HepG2 (cell line): Measurements from ENCODE around the gene UBAP2L. TPM values are rescaled to one million over a fixed set of nuclear protein-coding genes. Genes with fewer than 3 reads are reported as not detected.
A peak's percentile ranks its signal among the peaks of the same experiment; 100 is the strongest.

Experiments
- ATAC-seq: fragments of 200-7000 bp; cut with Tn5 transposase; 3 replicates; pipeline ENCODE4 v1.9.1; 2020; ENCODE audit warnings: mild to moderate bottlenecking, moderate library complexity
- BruUV-seq: library from RNA; stranded (reverse); fragments of 400-500 nt; replicated peaks from 2 replicates; lab custom pipeline; 2021; lab: Mats Ljungman, UMichigan
- CTCF ChIA-PET: fragments of 300-600 bp; formaldehyde crosslinking; extraction: SDS; loops from one replicate; lab custom pipeline; 2021; ENCODE audit warnings: low total read pairs, inconsistent platforms, low intra/inter-chr PET ratio; lab: Yijun Ruan, JAX
- POLR2A ChIA-PET: fragments of 350-600 bp; sonication (Branson Sonifier 250); formaldehyde crosslinking; loops from one replicate; lab custom pipeline; 2020; ENCODE audit warnings: antibody characterized with exemption, inconsistent platforms; lab: Yijun Ruan, JAX
- DNase-seq: peaks from one replicate; pipeline ENCODE4 v3.0.0-alpha.2; 2015; ENCODE audit warnings: low spot score
- FAIRE-seq: peaks from 3 replicates; lab custom pipeline; 2011; peaks lifted over from hg19 to GRCh38; lab: Jason Lieb, UNC
- H2AFZ ChIP-seq: one replicate; pipeline ENCODE4 v1.6.1; 2011; ENCODE audit warnings: low read length, inconsistent platforms
- H3K27ac ChIP-seq: fragments of 300-600 bp; 3 replicates; pipeline ENCODE4 v1.8.0; 2011; ENCODE audit warnings: mixed run types, mild to moderate bottlenecking, mixed read lengths, low read length, inconsistent platforms; ENCODE audit not compliant: insufficient read depth; ENCODE audit errors: extremely low read length
- H3K27me3 ChIP-seq, 2 experiments: fragments of 200-600 bp in 1 of 2; 2 replicates in 1 of 2; 3 replicates in 1 of 2; pipeline versions ENCODE4 v1.6.0 to v1.8.0; 2011; ENCODE audit warnings: low read length in 2 of 2, mild to moderate bottlenecking in 2 of 2, moderate library complexity in 2 of 2, inconsistent platforms in 1 of 2; ENCODE audit not compliant: insufficient read depth in 2 of 2, control insufficient read depth in 1 of 2
- H3K36me3 ChIP-seq, 2 experiments: fragments of 200-600 bp in 1 of 2; replicated peaks in 1 of 2; 2 replicates in 1 of 2; 3 replicates in 1 of 2; pipeline versions ENCODE4 v1.5.1 to v1.8.0; 2011; ENCODE audit warnings: low read length in 2 of 2, inconsistent platforms in 1 of 2; ENCODE audit not compliant: insufficient read depth in 2 of 2, control insufficient read depth in 1 of 2
- H3K4me1 ChIP-seq: 2 replicates; pipeline ENCODE4 v1.5.1; 2012; ENCODE audit warnings: low read length, inconsistent platforms; ENCODE audit not compliant: insufficient read depth
- H3K4me2 ChIP-seq: 2 replicates; pipeline ENCODE4 v1.6.0; 2011; ENCODE audit warnings: low read depth, low read length, inconsistent platforms
- H3K4me3 ChIP-seq, 3 experiments: fragments of 200-600 bp in 1 of 3; sonication (generic), shearing (Covaris generic) in 1 of 3; replicated peaks in 1 of 3; 2 replicates each; pipeline ENCODE4 v1.5.1; 2011 to 2016; ENCODE audit warnings: low read length in 3 of 3, inconsistent platforms in 2 of 3, low read depth in 2 of 3, mild to moderate bottlenecking in 2 of 3, control low read depth in 1 of 3, mixed read lengths in 1 of 3; ENCODE audit not compliant: insufficient read depth in 1 of 3
- H3K79me2 ChIP-seq: one replicate; pipeline ENCODE4 v1.6.1; 2011; ENCODE audit warnings: low read length, inconsistent platforms; ENCODE audit not compliant: insufficient read depth
- H3K9ac ChIP-seq: 2 replicates; pipeline ENCODE4 v1.6.0; 2011; ENCODE audit warnings: mild to moderate bottlenecking, low read depth, low read length, inconsistent platforms; ENCODE audit not compliant: insufficient read depth
- H3K9me3 ChIP-seq: 2 replicates; pipeline ENCODE4 v1.5.1; 2012; ENCODE audit warnings: mild to moderate bottlenecking, low read length
- H4K20me1 ChIP-seq: 2 replicates; pipeline ENCODE4 v1.6.0; 2011; ENCODE audit warnings: inconsistent platforms, mild to moderate bottlenecking, low read length, moderate library complexity; ENCODE audit not compliant: insufficient read depth
- CAMTA2 ChIP-seq: sonication (generic); formaldehyde crosslinking; IDR thresholded peaks from 2 replicates; pipeline ENCODE4 v1.4.0; 2020; ENCODE audit warnings: mild to moderate bottlenecking, missing genetic modification reagents, borderline replicate concordance
- JUN ChIP-seq: sonication (generic); formaldehyde crosslinking; IDR thresholded peaks from 2 replicates; pipeline ENCODE4 v1.4.0; 2020; ENCODE audit warnings: mild to moderate bottlenecking, missing genetic modification reagents
- NFIC ChIP-seq: IDR thresholded peaks from 2 replicates; pipeline ENCODE4 v1.6.1; 2012; ENCODE audit warnings: mild to moderate bottlenecking, low read length, inconsistent platforms
- SOX13 ChIP-seq, 3 experiments: fragments of 450-650 bp in 1 of 3; sonication (generic) in 1 of 3; formaldehyde crosslinking in 1 of 3; IDR thresholded peaks in 2 of 3; conservative IDR thresholded peaks in 1 of 3; 2 replicates each; pipeline versions ENCODE4 v1.5.0 to v1.6.1; 2016 to 2020; ENCODE audit warnings: antibody characterized with exemption in 1 of 3, mild to moderate bottlenecking in 1 of 3, missing compliant biosample characterization in 1 of 3, missing genetic modification reagents in 1 of 3, moderate library complexity in 1 of 3
- ZNF253 ChIP-seq: sonication (generic); formaldehyde crosslinking; IDR thresholded peaks from 2 replicates; pipeline ENCODE4 v1.8.0; 2022; ENCODE audit warnings: mild to moderate bottlenecking, missing genetic modification reagents, borderline replicate concordance
- WGBS: methylation state at CpG from one replicate; pipeline ENCODE4 v1.1.6; 2017; ENCODE audit warnings: low lambda C conversion rate; 5-methylcytosine and 5-hydroxymethylcytosine counted together
- in situ Hi-C: cut with HindIII; loops from 2 replicates; pipeline ENCODE4 v1.10.0; 2017; ENCODE audit warnings: low pct_unique_long_range_greater_than_20kb; ENCODE audit not compliant: extremely low pct_ligation_motif_present
- intact Hi-C: fragments of 100-400 bp; cut with micrococcal nuclease; formaldehyde crosslinking; loops from one replicate; pipeline ENCODE4 v1.10.0; 2022; ENCODE audit not compliant: unreplicated experiment
- polyA plus RNA-seq, 8 experiments: library from polyadenylated mRNA; depleted of rRNA in 3 of 8; stranded (reverse) in 7 of 8; unstranded in 1 of 8; fragments of >200 nt; fragmentation: Illumina TruSeq in 4 of 8; extraction: Trizol in 4 of 8; gene quantifications; 2 replicates each; pipeline versions ENCODE4 v1.2.1 to v1.2.3, GENCODE V29; 2011 to 2016; ENCODE audit warnings: low read depth in 4 of 8, missing spikeins in 1 of 8, mixed read lengths in 1 of 8; ENCODE audit not compliant: insufficient read depth in 1 of 8
- total RNA-seq, 5 experiments: library from RNA; depleted of rRNA; stranded (reverse); fragments of >200 nt; fragmentation: Illumina TruSeq; extraction: Trizol; gene quantifications; 2 replicates each; pipeline ENCODE4 v1.2.3, GENCODE V29; 2016; ENCODE audit warnings: low read depth in 1 of 5
- TF ChIP-seq, protein P1 (sequence below): sonication (generic); formaldehyde crosslinking; IDR thresholded peaks from 2 replicates; pipeline ENCODE4 v1.5.0; 2020; ENCODE audit warnings: missing genetic modification reagents, mild to moderate bottlenecking, borderline replicate concordance
- TF ChIP-seq, protein P2 (sequence below): sonication (generic); formaldehyde crosslinking; IDR thresholded peaks from 2 replicates; pipeline ENCODE4 v1.4.0; 2020; ENCODE audit warnings: mild to moderate bottlenecking, missing genetic modification reagents

UBAP2L gene
- total and polyA plus RNA-seq, 2 of the 13 experiments (the other 11 are each of a cell fraction or from before 2014, with no cell fraction given), result 74.2 to 159 TPM

DNA sequence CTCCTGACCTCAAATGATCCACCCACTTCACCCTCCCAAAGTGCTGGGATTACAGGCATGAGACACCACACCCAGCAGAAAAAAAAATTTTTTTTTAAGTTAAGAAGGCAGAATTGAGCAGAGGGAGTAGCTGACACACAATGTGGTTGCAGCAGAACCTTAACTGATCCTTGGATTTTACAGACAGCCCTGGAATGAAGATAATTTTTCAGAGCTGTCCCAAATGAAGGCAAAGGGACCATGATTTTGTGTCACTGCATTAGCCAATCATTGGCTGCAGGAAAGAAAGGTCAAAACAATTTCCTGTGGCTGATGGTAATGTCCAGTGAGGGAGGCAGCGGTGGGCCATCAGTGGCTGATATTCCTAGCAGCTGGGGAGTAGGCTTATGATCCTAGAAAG lies 80.8 kb downstream of the UBAP2L start (continued):
- TF ChIP-seq ZNF253 (no peak), CAMTA2 (CRISPR knock-in tag) (no peak), NFIC (no peak), JUN (no peak)
- TF ChIP-seq, protein P1, sequence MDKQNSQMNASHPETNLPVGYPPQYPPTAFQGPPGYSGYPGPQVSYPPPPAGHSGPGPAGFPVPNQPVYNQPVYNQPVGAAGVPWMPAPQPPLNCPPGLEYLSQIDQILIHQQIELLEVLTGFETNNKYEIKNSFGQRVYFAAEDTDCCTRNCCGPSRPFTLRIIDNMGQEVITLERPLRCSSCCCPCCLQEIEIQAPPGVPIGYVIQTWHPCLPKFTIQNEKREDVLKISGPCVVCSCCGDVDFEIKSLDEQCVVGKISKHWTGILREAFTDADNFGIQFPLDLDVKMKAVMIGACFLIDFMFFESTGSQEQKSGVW (CRISPR knock-in tag), result no peak

DNA sequence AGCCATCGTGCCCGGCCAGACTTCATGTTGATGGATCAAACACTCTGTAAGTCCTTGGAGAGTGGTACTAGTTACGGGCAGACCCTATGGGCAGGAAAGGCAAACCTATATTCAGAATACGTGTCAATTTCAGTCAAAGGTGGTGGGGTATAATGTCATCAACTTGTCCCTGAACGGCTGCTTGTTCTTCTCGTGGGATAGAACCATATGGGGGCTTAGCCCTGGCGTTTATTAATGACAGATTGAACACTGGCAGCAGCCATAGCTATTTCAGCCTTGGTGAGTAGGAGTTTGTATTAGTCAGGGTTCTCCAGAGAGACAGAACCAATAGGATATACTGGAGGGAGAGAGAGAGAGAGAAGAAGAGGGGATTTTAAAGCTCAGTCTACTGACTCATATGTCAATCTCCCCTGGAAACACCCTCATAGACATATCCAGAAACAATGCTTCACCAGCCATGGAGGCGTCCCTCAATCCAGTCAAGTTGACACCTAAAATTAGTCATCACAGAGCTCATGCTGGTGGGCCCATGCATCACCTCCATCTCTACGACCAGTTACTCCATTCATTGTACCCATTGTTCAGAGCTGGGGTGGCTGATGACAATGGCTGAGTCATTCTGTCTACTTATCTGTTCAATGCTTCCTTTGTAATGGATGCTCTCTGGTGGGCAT lies 84.0 kb downstream of the UBAP2L start:
- Histone ChIP-seq H2AFZ (no peak overlapping the region), H3K4me1 (no peaks in the 10 kb centered on the region), H4K20me1 (no peaks in the 10 kb centered on the region), H3K9me3 (no peaks in the 10 kb centered on the region), H3K79me2 (no peaks in the 10 kb centered on the region), H3K27me3 (no peaks in the 10 kb centered on the region), H3K4me2 (no peak overlapping the region), H3K9ac (no peak overlapping the region), H3K4me3 (no peak overlapping the region), H3K27ac (no peak overlapping the region), H3K36me3 (no peaks in the 10 kb centered on the region)
- FAIRE-seq, result no peak
- ChIA-PET POLR2A (no interaction called here), CTCF (no interaction called here)
- intact Hi-C loops, result no loop called here
- in situ Hi-C loops, result no loop called here
- no TSS peak for BruUV-seq
- ATAC-seq, result no peak
- WGBS, result 23% methylated on average over 8 of the region's 9 CpGs
- TF ChIP-seq, protein P2, sequence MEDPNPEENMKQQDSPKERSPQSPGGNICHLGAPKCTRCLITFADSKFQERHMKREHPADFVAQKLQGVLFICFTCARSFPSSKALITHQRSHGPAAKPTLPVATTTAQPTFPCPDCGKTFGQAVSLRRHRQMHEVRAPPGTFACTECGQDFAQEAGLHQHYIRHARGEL (CRISPR knock-in tag), result no peak
- TF ChIP-seq SOX13 (IDR thresholded peaks at IDR 0.05) (peak; percentile 49; the same call in 1 of the 2 replicates), SOX13 (CRISPR knock-in tag; conservative IDR thresholded peaks at IDR 0.05 in 1 of 2, IDR thresholded peaks at IDR 0.05 in 1 of 2) (peak in 1 of 2 experiments; percentile 76; a peak in 2 of 4 replicates)
- peak; percentile 28 for DNase-seq
